ENCODE data around the gene NPLOC4. TPM values are rescaled to one million over a fixed set of nuclear protein-coding genes. Genes with fewer than 3 reads are reported as not detected.

Gene NPLOC4
- polyA plus RNA-seq, 4 donors: 33.0 to 45.0 (median 34.1) TPM

DNA sequence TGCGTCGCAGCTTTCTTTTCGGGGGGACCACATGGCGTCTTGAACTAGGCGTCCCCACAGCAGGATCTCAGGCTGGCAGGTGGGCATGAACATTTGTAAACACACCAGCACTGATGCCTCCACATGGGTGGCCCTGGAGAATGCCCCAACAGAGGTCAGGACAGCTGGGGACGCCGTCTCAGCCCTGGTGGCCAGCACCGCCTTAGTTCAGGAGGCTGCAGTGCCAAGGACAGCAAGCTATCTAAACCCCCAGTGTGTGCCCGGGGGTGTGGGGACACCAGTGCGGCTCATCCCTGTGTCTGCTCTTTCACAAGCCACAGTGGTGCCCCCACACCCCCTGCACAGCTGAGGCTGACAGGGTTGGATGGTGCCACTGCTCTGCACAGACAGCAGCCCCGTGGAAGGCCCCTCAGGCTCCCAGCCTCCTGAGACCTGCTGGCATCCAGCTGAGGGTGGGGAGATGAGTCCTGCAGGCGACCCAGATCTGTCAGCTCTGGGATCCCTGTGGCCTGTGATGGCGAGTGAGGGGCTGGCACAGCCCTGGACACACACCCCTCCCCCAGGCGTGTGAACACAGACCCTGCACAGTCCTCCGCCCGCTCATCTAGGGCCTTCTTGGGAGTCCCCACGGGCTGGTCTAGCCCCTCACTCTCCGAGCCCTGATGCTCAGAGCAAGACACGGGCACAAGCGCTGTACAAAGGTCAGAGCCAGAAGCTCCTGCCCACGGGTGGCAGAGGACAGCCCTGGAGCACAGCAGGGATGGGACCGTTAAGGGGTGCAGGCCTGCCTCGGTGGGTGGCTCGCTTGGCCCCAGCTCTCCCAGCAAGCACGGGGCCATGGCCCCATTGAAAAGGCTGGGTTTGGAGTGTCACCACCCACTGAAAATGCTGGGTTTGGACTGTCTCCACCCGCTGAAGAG lies 98.0 kb downstream of the NPLOC4 start:
- DNase-seq: no peak
- no peak for FAIRE-seq
- Histone ChIP-seq H3K4me3 (ENCODE audit: low read depth in 1 of 3, low read length in 3 of 3) (no peak overlapping the region), H3K27me3 (ENCODE audit: control insufficient read depth in 3 of 3, insufficient read depth in 3 of 3, low read length in 3 of 3) (peaks cover 0 to 20% (median 2%) of the 10 kb centered on the region in 3 donors), H3K4me1 (ENCODE audit: control insufficient read depth in 3 of 3, insufficient read depth in 2 of 3, low read depth in 1 of 3, low read length in 2 of 3) (peaks cover 0 to 17% (median 3%) of the 10 kb centered on the region in 3 donors), H3K27ac (ENCODE audit: low read depth in 1 of 3, low read length in 2 of 3) (no peak overlapping the region), H3K9me3 (ENCODE audit: control insufficient read depth in 2 of 2, insufficient read depth in 1 of 2, low read depth in 1 of 2, low read length in 1 of 2) (no peaks in the 10 kb centered on the region), H3K36me3 (ENCODE audit: control insufficient read depth in 3 of 3, insufficient read depth in 2 of 3, low read depth in 1 of 3, low read length in 3 of 3) (peaks cover 0 to 57% (median 7%) of the 10 kb centered on the region in 3 donors)
- 84 to 88% (median 86%) methylated on average over 26 of the region's 26 CpGs for WGBS, 3 donors

GRCh38 chr17:81537856-81538555 lies 98.9 kb downstream of the NPLOC4 start:
- H3K36me3 ChIP-seq (ENCODE audit: control insufficient read depth in 3 of 3, insufficient read depth in 2 of 3, low read depth in 1 of 3, low read length in 3 of 3): peaks cover 0 to 48% (median 7%) of the 10 kb centered on the region in 3 donors
- WGBS, 3 donors: 21 to 55% (median 41%) methylated on average over 26 of the region's 26 CpGs
- H3K27ac ChIP-seq (ENCODE audit: low read depth in 1 of 3, low read length in 2 of 3): no peak overlapping the region
- H3K27me3 ChIP-seq (ENCODE audit: control insufficient read depth in 3 of 3, insufficient read depth in 3 of 3, low read length in 3 of 3): peaks cover 0 to 20% (median 2%) of the 10 kb centered on the region in 3 donors
- H3K4me1 ChIP-seq (ENCODE audit: control insufficient read depth in 3 of 3, insufficient read depth in 2 of 3, low read depth in 1 of 3, low read length in 2 of 3): peaks cover 0 to 21% (median 3%) of the 10 kb centered on the region in 3 donors
- no peak for FAIRE-seq
- peak in 1 of 2 donors; percentile 47 for DNase-seq
- no peak overlapping the region for H3K4me3 ChIP-seq (ENCODE audit: low read depth in 1 of 3, low read length in 3 of 3)
- no peaks in the 10 kb centered on the region for H3K9me3 ChIP-seq (ENCODE audit: control insufficient read depth in 2 of 2, insufficient read depth in 1 of 2, low read depth in 1 of 2, low read length in 1 of 2)

- Histone ChIP-seq H3K27me3 (ENCODE audit: control insufficient read depth in 3 of 3, insufficient read depth in 3 of 3, low read length in 3 of 3) (peaks cover 0 to 20% (median 2%) of the 10 kb centered on the region in 3 donors), H3K36me3 (ENCODE audit: control insufficient read depth in 3 of 3, insufficient read depth in 2 of 3, low read depth in 1 of 3, low read length in 3 of 3) (peaks cover 0 to 42% (median 7%) of the 10 kb centered on the region in 3 donors), H3K27ac (ENCODE audit: low read depth in 1 of 3, low read length in 2 of 3) (no peak overlapping the region), H3K4me1 (ENCODE audit: control insufficient read depth in 3 of 3, insufficient read depth in 2 of 3, low read depth in 1 of 3, low read length in 2 of 3) (peaks cover 0 to 23% (median 3%) of the 10 kb centered on the region in 3 donors), H3K4me3 (ENCODE audit: low read depth in 1 of 3, low read length in 3 of 3) (no peak overlapping the region), H3K9me3 (ENCODE audit: control insufficient read depth in 2 of 2, insufficient read depth in 1 of 2, low read depth in 1 of 2, low read length in 1 of 2) (no peaks in the 10 kb centered on the region)
- peak; percentile 68 to 76 for DNase-seq
- no peak for FAIRE-seq
- WGBS, 3 donors: 7 to 12% (median 11%) methylated on average over 13 to 17 of the region's 17 CpGs
Observed at GRCh38 chr17:81537343-81537855, 99.5 kb downstream of the NPLOC4 start.

- H3K27me3 ChIP-seq (ENCODE audit: control insufficient read depth in 3 of 3, insufficient read depth in 3 of 3, low read length in 3 of 3): peaks cover 0 to 20% (median 2%) of the 10 kb centered on the region in 3 donors
- H3K36me3 ChIP-seq (ENCODE audit: control insufficient read depth in 3 of 3, insufficient read depth in 2 of 3, low read depth in 1 of 3, low read length in 3 of 3): peaks cover 0 to 38% (median 7%) of the 10 kb centered on the region in 3 donors
- DNase-seq (peak; percentile 48 to 63), FAIRE-seq (no peak)
- no peak overlapping the region for H3K27ac ChIP-seq (ENCODE audit: low read depth in 1 of 3, low read length in 2 of 3)
- H3K4me3 ChIP-seq (ENCODE audit: low read depth in 1 of 3, low read length in 3 of 3): peak overlapping the region in 1 of 3 donors; percentile 5
- no peaks in the 10 kb centered on the region for H3K9me3 ChIP-seq (ENCODE audit: control insufficient read depth in 2 of 2, insufficient read depth in 1 of 2, low read depth in 1 of 2, low read length in 1 of 2)
- peaks cover 0 to 23% (median 3%) of the 10 kb centered on the region in 3 donors for H3K4me1 ChIP-seq (ENCODE audit: control insufficient read depth in 3 of 3, insufficient read depth in 2 of 3, low read depth in 1 of 3, low read length in 2 of 3)
- WGBS, 3 donors: 2 to 8% (median 6%) methylated on average over 49 to 89 of the region's 89 CpGs
Observed at GRCh38 chr17:81536299-81537290, 100.3 kb downstream of the NPLOC4 start.

DNA sequence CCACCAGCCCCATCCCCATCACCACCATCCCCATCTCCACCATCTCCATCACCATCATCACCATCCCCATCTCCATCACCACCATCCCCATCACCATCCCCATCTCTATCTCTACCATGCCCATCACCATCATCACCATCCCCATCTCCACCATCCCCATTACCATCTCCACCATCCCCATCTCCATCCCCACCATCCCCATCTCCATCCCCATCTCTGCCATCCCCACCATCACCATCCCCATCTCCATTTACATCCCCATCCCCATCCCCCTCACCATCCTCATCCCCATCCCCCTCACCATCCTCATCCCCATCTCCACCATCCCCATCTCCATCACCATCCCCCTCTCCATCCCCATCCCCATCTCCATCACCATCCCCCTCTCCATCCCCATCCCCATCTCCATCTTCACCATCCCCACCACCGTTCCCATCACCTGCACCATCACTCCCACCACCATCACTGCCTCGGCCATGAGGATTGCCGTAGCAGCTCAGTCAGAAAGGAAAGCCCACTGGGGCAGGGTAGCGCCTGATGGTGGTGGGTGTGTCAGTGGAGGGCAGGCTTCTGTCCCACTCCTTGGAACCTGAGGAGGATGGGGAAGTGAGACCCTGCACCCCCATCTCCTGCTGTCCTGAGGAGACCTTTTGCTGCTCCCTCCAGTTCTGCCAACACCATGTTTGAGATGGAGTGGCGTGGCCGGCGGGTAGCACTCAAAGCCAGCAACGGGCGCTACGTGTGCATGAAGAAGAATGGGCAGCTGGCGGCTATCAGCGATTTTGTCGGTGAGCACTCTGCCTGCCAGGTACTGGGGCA lies 101.2 kb downstream of the NPLOC4 start:
- WGBS, 3 donors: 23 to 63% (median 34%) methylated on average over 13 of the region's 13 CpGs
- no peak overlapping the region for H3K27ac ChIP-seq (ENCODE audit: low read depth in 1 of 3, low read length in 2 of 3)
- H3K9me3 ChIP-seq (ENCODE audit: control insufficient read depth in 2 of 2, insufficient read depth in 1 of 2, low read depth in 1 of 2, low read length in 1 of 2): no peaks in the 10 kb centered on the region
- peaks cover 0 to 23% (median 3%) of the 10 kb centered on the region in 3 donors for H3K4me1 ChIP-seq (ENCODE audit: control insufficient read depth in 3 of 3, insufficient read depth in 2 of 3, low read depth in 1 of 3, low read length in 2 of 3)
- no peak overlapping the region for H3K4me3 ChIP-seq (ENCODE audit: low read depth in 1 of 3, low read length in 3 of 3)
- H3K27me3 ChIP-seq (ENCODE audit: control insufficient read depth in 3 of 3, insufficient read depth in 3 of 3, low read length in 3 of 3): peaks cover 0 to 20% (median 2%) of the 10 kb centered on the region in 3 donors
- peaks cover 0 to 29% (median 7%) of the 10 kb centered on the region in 3 donors for H3K36me3 ChIP-seq (ENCODE audit: control insufficient read depth in 3 of 3, insufficient read depth in 2 of 3, low read depth in 1 of 3, low read length in 3 of 3)
- FAIRE-seq: no peak
- DNase-seq: no peak

DNA sequence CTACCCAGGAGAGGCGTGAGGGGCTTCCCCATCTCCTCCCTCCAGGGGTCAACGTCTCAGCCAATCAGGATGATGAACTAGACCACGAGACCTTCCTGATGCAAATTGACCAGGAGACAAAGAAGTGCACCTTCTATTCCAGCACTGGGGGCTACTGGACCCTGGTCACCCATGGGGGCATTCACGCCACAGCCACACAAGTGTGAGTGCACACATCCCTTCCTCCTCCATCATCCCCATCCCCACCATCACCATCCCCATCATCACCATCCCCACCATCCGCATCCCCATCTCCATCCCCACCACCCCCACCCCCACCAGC lies 101.9 kb downstream of the NPLOC4 start:
- Histone ChIP-seq H3K36me3 (ENCODE audit: control insufficient read depth in 3 of 3, insufficient read depth in 2 of 3, low read depth in 1 of 3, low read length in 3 of 3) (peaks cover 0 to 21% (median 4%) of the 10 kb centered on the region in 3 donors), H3K27ac (ENCODE audit: low read depth in 1 of 3, low read length in 2 of 3) (no peak overlapping the region), H3K4me3 (ENCODE audit: low read depth in 1 of 3, low read length in 3 of 3) (no peak overlapping the region), H3K4me1 (ENCODE audit: control insufficient read depth in 3 of 3, insufficient read depth in 2 of 3, low read depth in 1 of 3, low read length in 2 of 3) (peaks cover 0 to 23% (median 3%) of the 10 kb centered on the region in 3 donors), H3K9me3 (ENCODE audit: control insufficient read depth in 2 of 2, insufficient read depth in 1 of 2, low read depth in 1 of 2, low read length in 1 of 2) (no peaks in the 10 kb centered on the region), H3K27me3 (ENCODE audit: control insufficient read depth in 3 of 3, insufficient read depth in 3 of 3, low read length in 3 of 3) (peaks cover 0 to 20% (median 2%) of the 10 kb centered on the region in 3 donors)
- WGBS, 3 donors: 68 to 80% (median 80%) methylated on average over 5 of the region's 5 CpGs
- FAIRE-seq: no peak
- no peak for DNase-seq
